Inflammatory macrophage treated with lipopolysaccharide for 1 hour (primary cell): ENCODE measurements around the gene ABCB10.
"Not testable (repeated sequence)": the region's sequence is repeated elsewhere in the genome, so short reads cannot be mapped to it uniquely, and the experiment has no call there.

Experiments used
- DNase-seq, 2 donors: peaks; one replicate each; pipeline ENCODE4 v3.0.0-alpha.2; 2020 to 2022

Gene ABCB10

GRCh38 chr1:229570891-229571516 lies 12.5 kb upstream of the ABCB10 start:
- no peak for DNase-seq

- no peak for DNase-seq
Measured at GRCh38 chr1:229570305-229570704, 11.8 kb upstream of the ABCB10 start.

GRCh38 chr1:229567109-229567868 lies 8.8 kb upstream of the ABCB10 start:
- DNase-seq, result no peak

- DNase-seq, result peak; percentile 92 to 98
Measured at GRCh38 chr1:229563701-229564100, 5.2 kb upstream of the ABCB10 start.

GRCh38 chr1:229563241-229563640 lies 4.7 kb upstream of the ABCB10 start:
- DNase-seq, result peak in 1 of 2 donors; percentile 30

GRCh38 chr1:229562686-229563085 lies 4.2 kb upstream of the ABCB10 start:
- no peak for DNase-seq

GRCh38 chr1:229561141-229561540 lies 2.6 kb upstream of the ABCB10 start:
- peak in 1 of 2 donors; percentile 31 for DNase-seq

- not testable (repeated sequence) for DNase-seq
Measured at GRCh38 chr1:229560124-229560523, 1.6 kb upstream of the ABCB10 start.

GRCh38 chr1:229559336-229559801 lies 862 bp upstream of the ABCB10 start:
- not testable (repeated sequence) for DNase-seq

GRCh38 chr1:229557913-229558414 lies 543 bp downstream of the ABCB10 start:
- no peak for DNase-seq

- DNase-seq, result peak; percentile 40 to 41
Measured at GRCh38 chr1:229557200-229557850, 1.2 kb downstream of the ABCB10 start.

- no peak for DNase-seq
Measured at GRCh38 chr1:229554886-229555621, 3.5 kb downstream of the ABCB10 start.

- DNase-seq, result peak; percentile 18 to 29
Measured at GRCh38 chr1:229553621-229554130, 4.8 kb downstream of the ABCB10 start.

GRCh38 chr1:229552732-229553131 lies 5.8 kb downstream of the ABCB10 start:
- no peak for DNase-seq

- no peak for DNase-seq
Measured at GRCh38 chr1:229550812-229551567, 7.5 kb downstream of the ABCB10 start.

- DNase-seq, result no peak
Measured at GRCh38 chr1:229547542-229547941, 11.0 kb downstream of the ABCB10 start.

- DNase-seq, result no peak
Measured at GRCh38 chr1:229544587-229544986, 13.9 kb downstream of the ABCB10 start.

- no peak for DNase-seq
Measured at GRCh38 chr1:229539863-229540506, 18.5 kb downstream of the ABCB10 start.

GRCh38 chr1:229538945-229539344 lies 19.6 kb downstream of the ABCB10 start:
- DNase-seq, result no peak

GRCh38 chr1:229537894-229538293 lies 20.6 kb downstream of the ABCB10 start:
- DNase-seq, result no peak

GRCh38 chr1:229536982-229537381 lies 21.5 kb downstream of the ABCB10 start:
- no peak for DNase-seq
